Stomach (tissue), 4 donors: ENCODE results near the gene PITPNM3.

Experiments
- CTCF ChIP-seq, 7 experiments: fragments of 450-650 bp in 4 of 7; fragments of 200-600 bp in 3 of 7; sonication (generic) in 3 of 7; IDR thresholded peaks; one replicate each; pipeline ENCODE4 v1.5.1; 2016 to 2019; ENCODE audit warnings: antibody characterized with exemption in 7 of 7, control low read depth in 2 of 7, mild to moderate bottlenecking in 1 of 7
- EP300 ChIP-seq: sonication (generic); formaldehyde crosslinking; IDR thresholded peaks from one replicate; pipeline ENCODE4 v1.6.1; 2017; ENCODE audit warnings: antibody characterized with exemption
- POLR2A ChIP-seq, 4 donors: fragments of 450-650 bp; IDR thresholded peaks; one replicate each; pipeline ENCODE4 v1.6.1; 2016; ENCODE audit warnings: antibody characterized with exemption in 4 of 4, control low read depth in 2 of 4, mild to moderate bottlenecking in 1 of 4, moderate library complexity in 1 of 4
- POLR2AphosphoS5 ChIP-seq, 3 donors: sonication (generic); formaldehyde crosslinking; IDR thresholded peaks; one replicate each; pipeline ENCODE4 v1.6.1; 2016; ENCODE audit warnings: antibody characterized with exemption in 3 of 3

GRCh38 chr17:6575596-6575988, 19.2 kb upstream of the PITPNM3 start:
- TF ChIP-seq CTCF (IDR thresholded peaks at IDR 0.05) (no peak), POLR2A (IDR thresholded peaks at IDR 0.05) (no peak), POLR2AphosphoS5 (IDR thresholded peaks at IDR 0.05) (no peak), EP300 (no peak)
